GM21367 (cell line): ENCODE measurements around the gene EEPD1.
"Not testable (repeated sequence)": the region's sequence is repeated elsewhere in the genome, so short reads cannot be mapped to it uniquely, and the experiment has no call there.

ENCODE experiments used
- ATAC-seq: cut with Tn5 transposase; IDR thresholded peaks from one replicate; pipeline ENCODE4 v1.9.1; 2021; ENCODE audit not compliant: unreplicated experiment

Gene EEPD1

DNA sequence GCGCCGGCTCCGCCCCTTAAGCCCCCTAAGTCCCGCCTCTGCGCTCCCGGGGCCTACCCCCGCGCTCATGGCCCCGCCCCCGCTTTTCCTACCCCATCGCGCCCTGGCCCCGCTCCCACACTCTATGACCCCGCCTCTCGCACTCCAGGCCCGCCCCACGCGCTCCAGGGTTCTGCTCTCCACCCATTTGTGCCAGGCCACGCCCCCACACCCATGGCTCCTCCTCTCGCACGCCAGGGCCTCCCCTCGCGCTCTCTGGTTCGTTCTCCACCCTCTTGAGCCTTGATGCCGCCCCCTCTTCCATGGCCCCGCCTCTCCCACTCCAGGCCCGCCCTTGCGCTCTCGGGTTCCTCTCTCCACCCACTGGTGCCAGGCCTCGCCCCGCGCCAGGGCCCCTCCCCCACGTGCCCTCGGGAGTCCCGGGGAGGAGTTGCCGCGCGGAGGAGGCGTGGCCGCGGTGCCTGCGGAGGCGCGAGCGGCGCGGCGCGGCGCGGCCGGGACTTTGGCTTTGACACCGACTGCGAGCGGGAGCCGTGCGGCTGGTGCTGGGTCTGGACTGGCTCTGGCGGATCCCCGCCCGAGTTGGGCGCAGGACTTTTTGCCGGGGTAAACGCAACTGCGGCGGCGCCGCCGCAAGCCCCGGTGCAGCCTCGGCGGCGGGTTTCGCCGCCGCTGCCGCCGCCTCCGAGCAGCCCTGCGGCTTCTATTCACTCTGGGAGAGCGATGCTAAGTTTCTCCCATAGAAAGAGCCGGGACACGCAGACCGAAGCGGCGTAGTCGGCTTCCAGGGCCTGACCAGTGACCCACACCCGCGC, at the start of gene EEPD1:
EEPD1 (plus strand) TSS at position 499 of the 815 bp plus-strand sequence. CDS start 1,071 bp downstream, outside the sequence.
- peak; percentile 96 for ATAC-seq

GRCh38 chr7:36103837-36104561, 49.1 kb upstream of the EEPD1 start:
- no peak for ATAC-seq

DNA sequence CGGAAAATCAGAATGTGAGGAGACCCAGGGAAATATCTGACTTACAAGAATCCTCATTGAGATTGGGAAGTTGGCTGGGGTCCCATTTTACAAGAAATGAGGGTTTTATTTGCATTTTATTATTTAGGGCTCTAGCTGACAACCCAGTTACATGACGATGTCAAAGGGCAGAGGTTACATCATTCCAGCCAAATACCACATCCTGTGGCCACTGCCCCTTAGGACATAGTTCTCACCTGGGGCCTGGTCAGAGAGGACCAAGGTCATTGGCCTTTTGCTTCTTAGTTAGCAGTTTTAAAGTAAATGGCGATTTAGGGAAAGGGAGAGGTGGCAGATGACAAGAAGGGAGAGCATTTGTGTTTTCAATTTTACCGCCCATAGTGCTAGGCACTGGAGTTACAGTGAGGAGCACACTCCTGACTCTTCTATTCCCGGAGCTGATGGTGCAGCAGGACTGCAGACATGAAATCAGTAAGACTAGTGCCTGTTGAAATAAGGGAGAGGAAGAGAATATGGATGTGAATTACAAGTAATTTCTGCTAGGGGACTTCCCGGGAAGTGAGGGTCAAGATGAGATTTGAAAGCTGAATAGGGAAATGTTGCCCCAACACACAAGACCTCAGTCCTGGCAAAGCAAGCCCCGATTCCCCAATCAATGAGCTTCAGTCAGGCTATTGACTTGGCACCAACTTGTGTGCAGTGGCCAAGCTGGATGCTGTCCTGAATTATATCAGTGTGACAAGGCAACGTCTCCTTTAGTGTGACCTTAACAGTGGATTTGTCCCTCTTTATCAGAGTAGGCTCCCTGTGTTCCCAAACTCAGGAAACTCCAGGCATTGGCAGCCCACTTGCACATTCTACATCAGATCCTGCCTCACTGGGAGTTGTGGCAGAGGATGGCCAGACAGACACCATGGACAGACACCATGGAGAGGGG, 45.8 kb upstream of the EEPD1 start:
- ATAC-seq = not testable (repeated sequence)

- ATAC-seq = no peak
These were observed 45.0 kb upstream of the EEPD1 start for GRCh38 chr7:36107926-36108631.

DNA sequence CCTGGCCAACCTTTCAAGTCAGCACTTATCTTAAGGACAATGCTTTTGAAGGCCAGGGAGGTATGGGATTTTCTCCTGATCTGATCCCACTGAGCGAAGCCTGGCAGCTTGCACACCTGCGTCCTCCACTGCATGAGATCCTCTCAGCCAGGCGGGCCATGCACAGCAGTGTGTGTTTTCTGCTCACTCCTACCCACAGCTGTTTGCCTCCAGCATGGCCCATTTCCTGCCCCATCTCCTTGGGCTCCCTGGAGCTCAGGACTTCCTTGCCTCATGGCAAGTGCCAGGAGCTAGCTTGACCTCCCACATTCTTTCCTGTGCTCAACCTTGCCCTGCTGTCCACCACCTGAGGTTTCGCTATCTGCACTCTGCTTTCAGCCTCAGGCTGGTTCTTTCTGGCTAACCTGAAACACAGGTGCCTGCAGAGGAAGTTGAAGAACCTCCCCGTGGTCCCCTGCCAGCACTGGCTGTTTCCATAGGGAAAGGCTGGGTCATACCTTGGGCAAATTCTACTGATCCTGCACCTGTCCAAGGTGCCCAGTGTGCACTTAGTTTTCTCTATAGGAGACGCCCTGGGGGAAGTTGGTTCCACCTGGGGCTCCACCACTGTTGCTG, 43.9 kb upstream of the EEPD1 start:
- no peak for ATAC-seq

DNA sequence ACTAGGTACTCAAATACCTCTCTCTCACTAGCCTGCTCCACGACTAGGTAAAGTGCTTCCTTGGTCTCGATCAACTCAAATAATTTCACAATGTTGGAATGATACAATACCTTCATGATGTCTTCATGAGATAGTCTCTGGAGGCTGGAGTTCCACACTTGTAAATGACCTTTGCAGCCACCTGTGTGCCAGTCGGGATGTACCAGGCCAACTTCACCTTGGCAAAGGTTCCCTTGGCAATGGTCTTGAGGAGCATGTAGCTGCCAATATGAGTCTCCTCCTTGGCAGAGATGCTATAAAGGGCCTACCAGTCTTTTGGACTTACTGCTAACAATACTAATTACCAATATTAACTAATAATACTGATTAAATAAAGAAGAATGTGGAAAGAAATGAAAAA, 42.5 kb upstream of the EEPD1 start:
- ATAC-seq = no peak

DNA sequence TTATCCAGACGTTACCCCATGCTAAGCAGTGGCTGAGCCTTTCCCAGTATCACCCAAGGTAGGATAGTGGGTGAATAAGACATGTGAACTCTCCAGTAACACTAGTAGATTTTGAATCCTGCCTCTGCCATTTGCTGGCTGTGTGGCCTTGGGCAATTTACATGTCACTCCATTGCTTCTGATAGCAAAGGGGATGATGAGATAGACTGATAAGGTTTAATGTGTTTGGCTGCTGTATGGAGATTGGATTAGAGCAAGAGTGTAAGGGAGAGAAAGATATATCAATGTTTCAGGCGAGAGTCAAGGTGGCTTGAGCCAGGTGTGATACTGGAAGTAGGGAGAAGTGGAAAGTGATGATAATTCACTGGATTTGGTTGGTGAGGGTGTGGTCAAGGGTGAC, 40.1 kb upstream of the EEPD1 start:
- ATAC-seq = no peak

GRCh38 chr7:36114355-36114754, 38.7 kb upstream of the EEPD1 start:
- no peak for ATAC-seq

- peak; percentile 100 for ATAC-seq
These were observed 37.4 kb upstream of the EEPD1 start for GRCh38 chr7:36115448-36116321.

- no peak for ATAC-seq
These were observed 36.5 kb upstream of the EEPD1 start for GRCh38 chr7:36116347-36117202.

GRCh38 chr7:36117203-36117840, 35.7 kb upstream of the EEPD1 start:
- ATAC-seq = no peak

DNA sequence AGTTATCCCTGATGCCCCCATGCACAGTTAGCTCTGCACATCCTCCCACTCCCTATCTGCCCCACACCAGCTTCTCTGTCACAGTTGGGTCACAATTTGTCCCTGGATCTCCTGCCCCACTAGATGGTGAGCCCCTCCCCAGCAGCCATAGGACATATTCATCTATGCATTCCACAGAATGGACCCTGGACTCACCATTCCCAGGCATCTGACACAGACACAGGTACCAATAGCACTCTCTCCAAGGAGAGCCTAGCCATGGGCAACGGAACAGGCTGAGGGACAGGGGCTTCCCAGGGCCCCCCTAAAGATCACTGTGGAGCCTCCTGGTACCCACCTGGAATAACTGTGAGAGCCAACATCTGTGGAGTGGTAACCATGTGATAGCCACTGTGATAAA, 34.7 kb upstream of the EEPD1 start:
- no peak for ATAC-seq

- ATAC-seq = no peak
These were observed 33.9 kb upstream of the EEPD1 start for GRCh38 chr7:36119005-36119706.

DNA sequence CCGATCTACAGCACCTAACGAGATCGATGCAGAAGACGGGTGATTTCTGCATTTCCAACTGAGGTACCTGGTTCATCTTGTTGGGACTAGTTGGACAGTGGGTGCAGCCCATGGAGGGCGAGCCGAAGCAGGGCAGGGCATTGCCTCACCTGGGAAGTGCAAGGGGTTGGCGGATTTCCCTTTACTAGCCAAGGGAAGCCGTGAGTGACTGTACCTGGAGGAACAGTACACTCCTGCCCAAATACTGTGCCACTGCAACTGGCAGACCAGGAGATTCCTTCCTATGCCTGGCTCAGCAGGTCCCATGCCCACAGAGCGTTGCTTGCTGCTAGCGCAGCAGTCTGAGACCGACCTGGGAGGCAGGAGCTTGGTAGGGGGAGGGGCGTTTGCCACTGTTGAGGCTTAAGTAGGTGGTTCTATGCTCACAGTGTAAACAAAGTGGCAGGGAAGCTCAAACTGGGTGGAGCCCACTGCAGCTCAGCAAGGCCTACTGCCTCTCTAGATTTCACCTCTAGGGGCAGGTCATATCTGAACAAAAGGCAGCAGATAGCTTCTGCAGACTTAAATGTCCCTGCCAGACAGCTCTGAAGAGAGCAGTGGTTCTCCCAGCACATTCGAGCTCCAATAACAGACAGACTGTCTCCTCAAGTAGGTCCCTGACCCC, 32.9 kb upstream of the EEPD1 start:
- ATAC-seq = not testable (repeated sequence)

- ATAC-seq = not testable (repeated sequence)
These were observed 27.4 kb upstream of the EEPD1 start for GRCh38 chr7:36125630-36126029.

DNA sequence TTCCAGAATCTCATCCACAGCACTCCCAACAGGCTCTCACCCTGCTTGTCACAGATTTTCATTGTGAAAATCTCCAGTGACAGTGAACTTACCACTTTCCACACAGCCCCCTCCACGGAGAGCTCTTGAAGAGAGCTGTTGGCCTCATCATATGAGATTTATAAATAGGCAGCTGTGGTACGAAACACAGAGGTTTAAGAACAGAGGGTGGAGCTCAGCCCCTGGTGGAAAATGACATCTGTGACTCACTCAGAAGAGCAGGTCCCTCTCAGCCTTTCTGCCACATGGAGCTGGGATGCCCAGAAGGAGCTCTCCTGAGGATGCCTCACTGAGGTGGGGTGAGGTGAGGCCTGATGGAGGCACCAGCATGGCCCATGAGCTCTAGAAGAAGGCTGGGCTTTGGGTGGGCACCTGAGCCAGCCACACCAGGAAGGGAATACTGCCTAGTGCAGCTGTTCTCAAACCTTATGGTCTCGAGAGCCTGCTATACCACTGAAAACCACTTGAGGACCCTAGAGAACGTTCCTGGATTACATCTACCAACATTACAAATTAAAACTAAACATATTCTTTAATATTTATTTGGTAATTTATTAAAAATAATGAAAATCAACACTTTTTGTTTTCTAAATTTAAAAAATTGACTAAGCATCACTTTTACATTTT, 25.8 kb upstream of the EEPD1 start:
- peak; percentile 62 for ATAC-seq
